HG03064 (cell line): ENCODE measurements around the gene JAG2.

Source experiments
- ATAC-seq: cut with Tn5 transposase; IDR thresholded peaks from one replicate; pipeline ENCODE4 v1.9.1; 2021; ENCODE audit warnings: low read depth; ENCODE audit not compliant: unreplicated experiment

Gene JAG2

GRCh38 chr14:105168496-105168978, at the start of gene JAG2:
Gene JAG2, minus strand, starts transcription at chr14:105168776. Its CDS starts 356 bp downstream, at chr14:105168420.
- ATAC-seq, result no peak

DNA sequence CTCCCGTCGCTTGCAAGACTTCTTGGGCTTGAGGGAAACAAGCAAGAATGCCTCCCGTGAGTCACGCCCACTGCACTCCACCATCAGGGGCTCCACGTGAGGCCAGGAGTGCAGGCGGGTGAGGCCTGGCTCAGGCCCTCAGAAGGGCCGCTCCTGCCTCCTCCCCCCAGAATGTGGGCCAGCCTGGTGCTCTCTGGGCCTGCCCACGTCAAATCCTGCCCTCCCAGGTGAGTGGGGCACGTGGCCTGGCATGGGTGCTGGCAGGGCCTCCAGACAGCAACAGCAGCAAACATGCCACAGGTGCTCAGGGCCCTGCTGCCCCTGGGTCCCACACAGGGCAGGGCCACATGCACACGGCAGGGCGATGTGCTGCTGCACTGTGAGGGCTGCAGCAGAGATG, 49.2 kb upstream of the JAG2 start:
- no peak for ATAC-seq

- no peak for ATAC-seq
Measured at GRCh38 chr14:105216490-105217247, 48.1 kb upstream of the JAG2 start.

- no peak for ATAC-seq
Measured at GRCh38 chr14:105215602-105216001, 47.0 kb upstream of the JAG2 start.

- ATAC-seq, result no peak
Measured at GRCh38 chr14:105214324-105214915, 45.8 kb upstream of the JAG2 start.

DNA sequence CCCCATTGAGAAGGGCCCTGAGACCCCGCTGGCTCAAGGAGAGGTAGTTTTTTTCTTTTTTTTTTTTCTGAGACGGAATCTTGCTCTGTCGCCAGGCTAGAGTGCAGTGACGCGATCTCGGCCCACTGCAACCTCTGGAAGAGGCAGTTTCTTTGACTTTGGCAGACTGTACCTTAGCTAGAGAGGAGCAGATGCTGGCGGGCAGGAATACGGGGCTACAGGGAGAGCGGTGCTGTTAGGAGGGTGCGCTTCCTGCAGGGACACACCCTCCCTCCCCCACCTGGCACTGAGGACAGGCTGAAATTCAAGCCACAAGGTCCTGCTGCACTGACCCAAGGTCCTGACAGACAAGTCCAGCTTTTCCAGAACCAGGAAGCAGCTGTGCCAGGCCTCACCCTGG, 44.8 kb upstream of the JAG2 start:
- ATAC-seq, result no peak

GRCh38 chr14:105212541-105213300, 44.1 kb upstream of the JAG2 start:
- ATAC-seq, result no peak

GRCh38 chr14:105211758-105212089, 43.1 kb upstream of the JAG2 start:
- no peak for ATAC-seq

GRCh38 chr14:105211086-105211757, 42.6 kb upstream of the JAG2 start:
- ATAC-seq, result no peak

- no peak for ATAC-seq
Measured at GRCh38 chr14:105210266-105211025, 41.9 kb upstream of the JAG2 start.

GRCh38 chr14:105209646-105210045, 41.1 kb upstream of the JAG2 start:
- no peak for ATAC-seq

GRCh38 chr14:105209091-105209490, 40.5 kb upstream of the JAG2 start:
- no peak for ATAC-seq

DNA sequence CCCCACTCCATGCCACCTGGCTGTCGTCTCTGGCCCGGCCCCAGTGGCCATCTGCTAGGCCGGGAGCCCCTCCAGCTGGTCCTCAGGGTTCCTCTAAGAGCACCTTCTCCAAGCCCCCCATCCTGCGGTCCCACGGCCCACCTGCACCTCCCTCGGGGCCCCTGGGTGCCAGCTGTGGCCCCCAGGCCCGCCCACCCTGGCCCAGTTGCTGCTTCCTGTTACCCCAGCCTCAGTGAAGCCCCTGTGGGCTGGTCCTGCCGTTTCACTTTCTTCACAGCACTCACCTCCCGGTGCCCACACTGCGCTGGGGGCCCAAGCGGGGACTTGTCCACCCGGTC, 40.1 kb upstream of the JAG2 start:
- ATAC-seq, result no peak

GRCh38 chr14:105207996-105208737, 39.6 kb upstream of the JAG2 start:
- ATAC-seq, result no peak

GRCh38 chr14:105207460-105207901, 38.9 kb upstream of the JAG2 start:
- ATAC-seq, result no peak

- ATAC-seq, result no peak
Measured at GRCh38 chr14:105206873-105207272, 38.3 kb upstream of the JAG2 start.

- no peak for ATAC-seq
Measured at GRCh38 chr14:105205673-105206208, 37.2 kb upstream of the JAG2 start.

- no peak for ATAC-seq
Measured at GRCh38 chr14:105204931-105205672, 36.5 kb upstream of the JAG2 start.
